HL-60 (cell line): Measurements from ENCODE around the gene SLC35D2.

Experiments used
- CTCF ChIP-seq: IDR thresholded peaks from one replicate; pipeline ENCODE4 v1.5.1; 2011; ENCODE audit warnings: low read length, control low read depth, inconsistent platforms; ENCODE audit not compliant: insufficient read depth
- GABPA ChIP-seq: IDR thresholded peaks from 2 replicates; pipeline ENCODE4 v1.6.1; 2012; ENCODE audit warnings: low read depth
- POLR2AphosphoS5 ChIP-seq: IDR thresholded peaks from 2 replicates; pipeline ENCODE4 v1.6.1; 2012; ENCODE audit warnings: low read depth
- REST ChIP-seq: IDR thresholded peaks from 2 replicates; pipeline ENCODE4 v1.6.1; 2012; ENCODE audit warnings: low read depth; ENCODE audit not compliant: insufficient replicate concordance

GRCh38 chr9:96320749-96321280, 62.7 kb downstream of the SLC35D2 start:
- TF ChIP-seq CTCF (no peak), REST (no peak), POLR2AphosphoS5 (no peak), GABPA (no peak)
